Liver (tissue), 9 donors: ENCODE results near the gene YTHDC1. TPM values are rescaled to one million over a fixed set of nuclear protein-coding genes. Genes with fewer than 3 reads are reported as not detected.

Experiments
- DNase-seq: peaks from one replicate; pipeline ENCODE4 v3.0.0-alpha.2; 2017; ENCODE audit warnings: low spot score
- H3K27ac ChIP-seq, 2 donors: one replicate each; pipeline ENCODE4 v1.7.0; 2013; ENCODE audit warnings: inconsistent platforms in 2 of 2, low read length in 2 of 2, control low read depth in 1 of 2, low read depth in 1 of 2, mild to moderate bottlenecking in 1 of 2
- H3K27me3 ChIP-seq, 4 donors: one replicate each; pipeline versions ENCODE4 v1.6.1 to v1.7.0; 2013; ENCODE audit warnings: low read length in 3 of 4, inconsistent platforms in 1 of 4, mild to moderate bottlenecking in 1 of 4, moderate library complexity in 1 of 4; ENCODE audit not compliant: control insufficient read depth in 4 of 4, insufficient read depth in 4 of 4
- H3K36me3 ChIP-seq, 4 donors: one replicate each; pipeline versions ENCODE4 v1.6.1 to v1.7.0; 2013; ENCODE audit warnings: low read length in 3 of 4, mild to moderate bottlenecking in 3 of 4, low read depth in 1 of 4, moderate library complexity in 1 of 4; ENCODE audit not compliant: control insufficient read depth in 4 of 4, insufficient read depth in 3 of 4
- H3K4me1 ChIP-seq, 4 donors: one replicate each; pipeline versions ENCODE4 v1.6.1 to v1.7.0; 2013; ENCODE audit warnings: low read length in 3 of 4, mild to moderate bottlenecking in 3 of 4, moderate library complexity in 1 of 4; ENCODE audit not compliant: control insufficient read depth in 4 of 4, insufficient read depth in 4 of 4
- H3K4me3 ChIP-seq, 3 donors: one replicate each; pipeline versions ENCODE4 v1.6.1 to v1.7.0; 2013; ENCODE audit warnings: low read length in 3 of 3, control low read depth in 1 of 3, low read depth in 1 of 3, mild to moderate bottlenecking in 1 of 3
- H3K9ac ChIP-seq, 2 donors: one replicate each; pipeline ENCODE4 v1.7.0; 2013; ENCODE audit warnings: low read length in 2 of 2, mild to moderate bottlenecking in 2 of 2, moderate library complexity in 2 of 2, control low read depth in 1 of 2, low read depth in 1 of 2
- H3K9me3 ChIP-seq, 4 donors: one replicate each; pipeline versions ENCODE4 v1.6.1 to v1.7.0; 2013; ENCODE audit warnings: low read length in 3 of 4; ENCODE audit not compliant: control insufficient read depth in 4 of 4
- CTCF ChIP-seq: fragments of 150-350 bp; IDR thresholded peaks from 2 replicates; pipeline ENCODE4 v1.5.1; 2017; ENCODE audit warnings: improper control_type of control experiment, low read depth, low read length; ENCODE audit not compliant: missing input control
- EGR1 ChIP-seq, 2 donors: IDR thresholded peaks; 2 replicates each; pipeline ENCODE4 v1.6.1; 2016 to 2018; ENCODE audit warnings: antibody characterized with exemption in 2 of 2, low read depth in 2 of 2
- FOXA1 ChIP-seq: IDR thresholded peaks from 2 replicates; pipeline ENCODE4 v1.6.1; 2016; ENCODE audit warnings: antibody characterized with exemption
- FOXA2 ChIP-seq: IDR thresholded peaks from 2 replicates; pipeline ENCODE4 v1.6.1; 2016; ENCODE audit warnings: antibody characterized with exemption
- GABPA ChIP-seq, 2 donors: IDR thresholded peaks in 1 of 2; conservative IDR thresholded peaks in 1 of 2; 2 replicates each; pipeline ENCODE4 v1.6.1; 2016; ENCODE audit warnings: antibody characterized with exemption in 2 of 2, mild to moderate bottlenecking in 1 of 2, moderate library complexity in 1 of 2
- HNF4A ChIP-seq, 2 donors: conservative IDR thresholded peaks; 2 replicates each; pipeline ENCODE4 v1.6.1; 2016; ENCODE audit warnings: antibody characterized with exemption in 2 of 2, mild to moderate bottlenecking in 2 of 2
- HNF4G ChIP-seq: IDR thresholded peaks from 2 replicates; pipeline ENCODE4 v1.6.1; 2016; ENCODE audit warnings: antibody characterized with exemption
- JUND ChIP-seq, 2 donors: IDR thresholded peaks; 2 replicates each; pipeline ENCODE4 v1.6.1; 2016; ENCODE audit warnings: antibody characterized with exemption in 2 of 2
- NR2F2 ChIP-seq: IDR thresholded peaks from 2 replicates; pipeline ENCODE4 v1.6.1; 2016; ENCODE audit warnings: antibody characterized with exemption
- RAD21 ChIP-seq, 2 donors: IDR thresholded peaks; 2 replicates each; pipeline ENCODE4 v1.6.1; 2016; ENCODE audit warnings: antibody characterized with exemption in 2 of 2, mild to moderate bottlenecking in 2 of 2
- RXRA ChIP-seq, 2 donors: IDR thresholded peaks; 2 replicates each; pipeline ENCODE4 v1.6.1; 2017 to 2018; ENCODE audit warnings: antibody characterized with exemption in 2 of 2, mild to moderate bottlenecking in 1 of 2
- SP1 ChIP-seq: IDR thresholded peaks from 2 replicates; pipeline ENCODE4 v1.6.1; 2018; ENCODE audit warnings: antibody characterized with exemption, mild to moderate bottlenecking
- TAF1 ChIP-seq: conservative IDR thresholded peaks from 2 replicates; pipeline ENCODE4 v1.6.1; 2016; ENCODE audit warnings: antibody characterized with exemption, mild to moderate bottlenecking
- YY1 ChIP-seq: IDR thresholded peaks from 2 replicates; pipeline ENCODE4 v1.6.1; 2016; ENCODE audit warnings: antibody characterized with exemption, mild to moderate bottlenecking
- WGBS: extraction: QIAGEN DNeasy Blood & Tissue Kit; methylation state at CpG from one replicate; pipeline ENCODE4 v1.1.7; 2013; 5-methylcytosine and 5-hydroxymethylcytosine counted together
- polyA plus RNA-seq, 2 donors: library from polyadenylated mRNA; stranded (reverse) in 1 of 2; unstranded in 1 of 2; fragments of 200-250 nt in 1 of 2; fragments of >200 nt in 1 of 2; fragmentation: Nextera tagmentation in 1 of 2; extraction: Ambion mirVana in 1 of 2; gene quantifications; one replicate each; pipeline versions ENCODE4 v1.2.1 to v1.2.3, GENCODE V29; 2013 to 2015
- total RNA-seq, 2 donors: library from RNA; depleted of rRNA; stranded (reverse); fragments of >200 nt; gene quantifications; one replicate each; pipeline ENCODE4 v1.2.3, GENCODE V29; 2014
- TF ChIP-seq, protein P1 (sequence below): IDR thresholded peaks from 2 replicates; pipeline ENCODE4 v1.6.1; 2016; ENCODE audit warnings: antibody characterized with exemption
- TF ChIP-seq, protein P2 (sequence below): IDR thresholded peaks from 2 replicates; pipeline ENCODE4 v1.6.1; 2016; ENCODE audit warnings: antibody characterized with exemption
- TF ChIP-seq, protein P3 (sequence below): IDR thresholded peaks from 2 replicates; pipeline ENCODE4 v1.6.1; 2016; ENCODE audit warnings: antibody characterized with exemption
- TF ChIP-seq, protein P4 (sequence below): IDR thresholded peaks from 2 replicates; pipeline ENCODE4 v1.6.1; 2016; ENCODE audit warnings: antibody characterized with exemption, mild to moderate bottlenecking
- donor health status: healthy.
- donor health status: healthy.
- donor health status: healthy.
- donor health status: healthy.
- donor health status: healthy.

YTHDC1 gene
- total and polyA plus RNA-seq, 4 donors = 15.5 to 30.3 (median 22.9) TPM

- no peak for DNase-seq
- no peak for TF ChIP-seq SP1
- TF ChIP-seq HNF4A (conservative IDR thresholded peaks at IDR 0.05) = no peak
- TF ChIP-seq HNF4G = no peak
- TF ChIP-seq TAF1 = no peak
- Histone ChIP-seq H3K27me3 (no peaks in the 10 kb centered on the region), H3K27ac (no peak overlapping the region), H3K9me3 (no peaks in the 10 kb centered on the region), H3K4me1 (no peaks in the 10 kb centered on the region), H3K36me3 (peaks cover 7 to 60% (median 54%) of the 10 kb centered on the region in 4 donors), H3K4me3 (no peak overlapping the region), H3K9ac (no peak overlapping the region)
- WGBS = 92% methylated on average over 5 of the region's 5 CpGs
These were observed 33.5 kb downstream of the YTHDC1 start for GRCh38 chr4:68316193-68316969.

DNA sequence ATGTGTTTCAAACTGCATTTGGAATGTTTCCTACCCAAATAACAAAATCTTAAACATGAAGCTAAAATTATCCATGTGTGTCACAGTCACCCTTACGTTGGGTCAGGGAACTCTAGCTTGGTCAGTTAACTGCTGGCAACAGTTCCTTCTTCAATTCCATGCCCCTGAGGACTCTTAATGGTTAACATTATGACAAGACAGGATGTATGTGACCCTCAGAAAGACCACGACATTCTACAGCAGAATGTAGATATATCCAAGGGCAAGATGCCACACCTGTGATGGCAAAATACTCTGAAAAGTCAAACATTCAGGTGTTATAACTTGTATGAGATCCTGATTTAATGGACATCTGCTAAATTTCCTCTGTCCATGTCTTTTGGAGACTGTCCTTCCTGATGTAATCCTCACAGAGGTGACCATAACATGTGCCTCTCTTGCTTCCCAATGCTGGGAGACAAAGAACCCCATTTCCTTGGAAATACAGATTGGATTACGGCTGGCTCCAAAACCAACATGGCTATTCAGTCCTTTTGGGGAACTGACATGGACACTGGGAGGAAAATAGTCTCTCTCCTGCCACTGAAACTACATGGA is 39.1 kb downstream of the YTHDC1 start:
- H3K9ac ChIP-seq = no peak overlapping the region
- no peaks in the 10 kb centered on the region for H3K4me1 ChIP-seq
- no peak overlapping the region for H3K27ac ChIP-seq
- H3K4me3 ChIP-seq = no peak overlapping the region
- H3K9me3 ChIP-seq = no peaks in the 10 kb centered on the region
- WGBS = 85% methylated on average over 3 of the region's 3 CpGs
- peaks cover 2 to 29% (median 24%) of the 10 kb centered on the region in 4 donors for H3K36me3 ChIP-seq
- no peak for DNase-seq
- TF ChIP-seq TAF1 (no peak), JUND (IDR thresholded peaks at IDR 0.05) (no peak), HNF4G (no peak), YY1 (no peak), CTCF (no peak), EGR1 (IDR thresholded peaks at IDR 0.05; ENCODE audit: low read depth in 2 of 2) (no peak), FOXA1 (no peak), RAD21 (IDR thresholded peaks at IDR 0.05) (no peak), GABPA (IDR thresholded peaks at IDR 0.05 in 1 of 2, conservative IDR thresholded peaks at IDR 0.05 in 1 of 2) (no peak), RXRA (IDR thresholded peaks at IDR 0.05) (no peak), HNF4A (conservative IDR thresholded peaks at IDR 0.05) (no peak), SP1 (no peak), NR2F2 (no peak), FOXA2 (no peak)
- TF ChIP-seq, protein P1, sequence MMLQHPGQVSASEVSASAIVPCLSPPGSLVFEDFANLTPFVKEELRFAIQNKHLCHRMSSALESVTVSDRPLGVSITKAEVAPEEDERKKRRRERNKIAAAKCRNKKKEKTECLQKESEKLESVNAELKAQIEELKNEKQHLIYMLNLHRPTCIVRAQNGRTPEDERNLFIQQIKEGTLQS = no peak
- TF ChIP-seq, protein P2, sequence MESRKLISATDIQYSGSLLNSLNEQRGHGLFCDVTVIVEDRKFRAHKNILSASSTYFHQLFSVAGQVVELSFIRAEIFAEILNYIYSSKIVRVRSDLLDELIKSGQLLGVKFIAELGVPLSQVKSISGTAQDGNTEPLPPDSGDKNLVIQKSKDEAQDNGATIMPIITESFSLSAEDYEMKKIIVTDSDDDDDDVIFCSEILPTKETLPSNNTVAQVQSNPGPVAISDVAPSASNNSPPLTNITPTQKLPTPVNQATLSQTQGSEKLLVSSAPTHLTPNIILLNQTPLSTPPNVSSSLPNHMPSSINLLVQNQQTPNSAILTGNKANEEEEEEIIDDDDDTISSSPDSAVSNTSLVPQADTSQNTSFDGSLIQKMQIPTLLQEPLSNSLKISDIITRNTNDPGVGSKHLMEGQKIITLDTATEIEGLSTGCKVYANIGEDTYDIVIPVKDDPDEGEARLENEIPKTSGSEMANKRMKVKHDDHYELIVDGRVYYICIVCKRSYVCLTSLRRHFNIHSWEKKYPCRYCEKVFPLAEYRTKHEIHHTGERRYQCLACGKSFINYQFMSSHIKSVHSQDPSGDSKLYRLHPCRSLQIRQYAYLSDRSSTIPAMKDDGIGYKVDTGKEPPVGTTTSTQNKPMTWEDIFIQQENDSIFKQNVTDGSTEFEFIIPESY = no peak
- TF ChIP-seq, protein P3, sequence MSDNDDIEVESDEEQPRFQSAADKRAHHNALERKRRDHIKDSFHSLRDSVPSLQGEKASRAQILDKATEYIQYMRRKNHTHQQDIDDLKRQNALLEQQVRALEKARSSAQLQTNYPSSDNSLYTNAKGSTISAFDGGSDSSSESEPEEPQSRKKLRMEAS = no peak
- TF ChIP-seq, protein P4, sequence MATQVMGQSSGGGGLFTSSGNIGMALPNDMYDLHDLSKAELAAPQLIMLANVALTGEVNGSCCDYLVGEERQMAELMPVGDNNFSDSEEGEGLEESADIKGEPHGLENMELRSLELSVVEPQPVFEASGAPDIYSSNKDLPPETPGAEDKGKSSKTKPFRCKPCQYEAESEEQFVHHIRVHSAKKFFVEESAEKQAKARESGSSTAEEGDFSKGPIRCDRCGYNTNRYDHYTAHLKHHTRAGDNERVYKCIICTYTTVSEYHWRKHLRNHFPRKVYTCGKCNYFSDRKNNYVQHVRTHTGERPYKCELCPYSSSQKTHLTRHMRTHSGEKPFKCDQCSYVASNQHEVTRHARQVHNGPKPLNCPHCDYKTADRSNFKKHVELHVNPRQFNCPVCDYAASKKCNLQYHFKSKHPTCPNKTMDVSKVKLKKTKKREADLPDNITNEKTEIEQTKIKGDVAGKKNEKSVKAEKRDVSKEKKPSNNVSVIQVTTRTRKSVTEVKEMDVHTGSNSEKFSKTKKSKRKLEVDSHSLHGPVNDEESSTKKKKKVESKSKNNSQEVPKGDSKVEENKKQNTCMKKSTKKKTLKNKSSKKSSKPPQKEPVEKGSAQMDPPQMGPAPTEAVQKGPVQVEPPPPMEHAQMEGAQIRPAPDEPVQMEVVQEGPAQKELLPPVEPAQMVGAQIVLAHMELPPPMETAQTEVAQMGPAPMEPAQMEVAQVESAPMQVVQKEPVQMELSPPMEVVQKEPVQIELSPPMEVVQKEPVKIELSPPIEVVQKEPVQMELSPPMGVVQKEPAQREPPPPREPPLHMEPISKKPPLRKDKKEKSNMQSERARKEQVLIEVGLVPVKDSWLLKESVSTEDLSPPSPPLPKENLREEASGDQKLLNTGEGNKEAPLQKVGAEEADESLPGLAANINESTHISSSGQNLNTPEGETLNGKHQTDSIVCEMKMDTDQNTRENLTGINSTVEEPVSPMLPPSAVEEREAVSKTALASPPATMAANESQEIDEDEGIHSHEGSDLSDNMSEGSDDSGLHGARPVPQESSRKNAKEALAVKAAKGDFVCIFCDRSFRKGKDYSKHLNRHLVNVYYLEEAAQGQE = no peak
- H3K27me3 ChIP-seq = no peaks in the 10 kb centered on the region
